Peyer's patch (tissue), 4 donors: ENCODE results near the gene CEND1. TPM values are rescaled to one million over a fixed set of nuclear protein-coding genes. Genes with fewer than 3 reads are reported as not detected.

Source experiments
- DNase-seq, 3 donors: peaks; one replicate each; pipeline ENCODE4 v3.0.0-alpha.2; 2017 to 2019
- H3K27ac ChIP-seq, 4 donors: fragments of 200-600 bp; sonication (generic); one replicate each; pipeline ENCODE4 v1.5.1; 2016 to 2019
- H3K27me3 ChIP-seq, 2 donors: fragments of 200-600 bp; sonication (generic); one replicate each; pipeline ENCODE4 v1.5.1; 2019
- H3K36me3 ChIP-seq, 3 donors: fragments of 200-600 bp; sonication (generic); one replicate each; pipeline ENCODE4 v1.5.1; 2016 to 2019
- H3K4me1 ChIP-seq, 4 donors: fragments of 200-600 bp; sonication (generic); one replicate each; pipeline ENCODE4 v1.5.1; 2016 to 2019
- H3K4me3 ChIP-seq, 4 donors: fragments of 200-600 bp; sonication (generic); 1 replicate in 3 of 4; 2 replicates in 1 of 4; pipeline ENCODE4 v1.5.1; 2016 to 2019; ENCODE audit warnings: mild to moderate bottlenecking in 1 of 4
- H3K9me3 ChIP-seq, 4 donors: fragments of 200-600 bp; sonication (generic); one replicate each; pipeline ENCODE4 v1.5.1; 2016 to 2019; ENCODE audit warnings: mild to moderate bottlenecking in 1 of 4
- CTCF ChIP-seq, 6 experiments: fragments of 450-650 bp in 4 of 6; fragments of 200-600 bp in 2 of 6; sonication (generic) in 1 of 6; IDR thresholded peaks; one replicate each; pipeline ENCODE4 v1.5.1; 2017 to 2019; ENCODE audit warnings: antibody characterized with exemption in 6 of 6, mild to moderate bottlenecking in 3 of 6, moderate library complexity in 1 of 6
- POLR2A ChIP-seq, 2 donors: fragments of 450-650 bp; IDR thresholded peaks; one replicate each; pipeline ENCODE4 v1.5.1; 2017; ENCODE audit warnings: antibody characterized with exemption in 2 of 2, mild to moderate bottlenecking in 2 of 2, moderate library complexity in 2 of 2
- total RNA-seq, 4 donors: library from RNA; depleted of rRNA; stranded (reverse); fragments of >200 nt; gene quantifications; one replicate each; pipeline ENCODE4 v1.1.0, GENCODE V29; 2016

CEND1 gene
- total RNA-seq, 4 donors from 2014 or later, result not detected

- peaks cover 0 to 42% (median 0%) of the 10 kb centered on the region in 3 donors for H3K36me3 ChIP-seq
- H3K4me1 ChIP-seq, result peaks cover 5 to 67% (median 15%) of the 10 kb centered on the region in 4 donors
- no peaks in the 10 kb centered on the region for H3K27me3 ChIP-seq
- no peak overlapping the region for H3K4me3 ChIP-seq
- TF ChIP-seq POLR2A (IDR thresholded peaks at IDR 0.05) (no peak), CTCF (IDR thresholded peaks at IDR 0.05) (no peak)
- no peak overlapping the region for H3K27ac ChIP-seq
- DNase-seq, result no peak
- no peaks in the 10 kb centered on the region for H3K9me3 ChIP-seq
Observed at GRCh38 chr11:836700-837099, 46.8 kb upstream of the CEND1 start.

- H3K27me3 ChIP-seq, result no peaks in the 10 kb centered on the region
- TF ChIP-seq POLR2A (IDR thresholded peaks at IDR 0.05), result no peak
- no peak for TF ChIP-seq CTCF (IDR thresholded peaks at IDR 0.05)
- H3K4me3 ChIP-seq, result no peak overlapping the region
- no peaks in the 10 kb centered on the region for H3K9me3 ChIP-seq
- H3K4me1 ChIP-seq, result peaks cover 5 to 67% (median 14%) of the 10 kb centered on the region in 4 donors
- H3K36me3 ChIP-seq, result peaks cover 0 to 42% (median 0%) of the 10 kb centered on the region in 3 donors
- H3K27ac ChIP-seq, result no peak overlapping the region
- DNase-seq, result no peak
Observed at GRCh38 chr11:836274-836673, 46.4 kb upstream of the CEND1 start.

- TF ChIP-seq POLR2A (IDR thresholded peaks at IDR 0.05) (peak; percentile 45 to 65), CTCF (IDR thresholded peaks at IDR 0.05) (peak in 1 of 6 experiments; percentile 8)
- Histone ChIP-seq H3K4me3 (peak overlapping the region in 2 of 4 donors; percentile 59 to 90), H3K9me3 (no peaks in the 10 kb centered on the region), H3K27ac (peak overlapping the region; percentile 74 to 99 (median 93)), H3K4me1 (peaks cover 8 to 71% (median 18%) of the 10 kb centered on the region in 4 donors), H3K27me3 (peaks cover 0 to 9% of the 10 kb centered on the region in 2 donors), H3K36me3 (peaks cover 0 to 34% (median 0%) of the 10 kb centered on the region in 3 donors)
- peak in 2 of 3 donors; percentile 87 to 92 for DNase-seq
Observed at GRCh38 chr11:834371-835316, 44.8 kb upstream of the CEND1 start.

GRCh38 chr11:833849-834311 lies 44.0 kb upstream of the CEND1 start:
- TF ChIP-seq CTCF (IDR thresholded peaks at IDR 0.05), result no peak
- no peak for TF ChIP-seq POLR2A (IDR thresholded peaks at IDR 0.05)
- DNase-seq, result peak in 1 of 3 donors; percentile 74
- peaks cover 11 to 75% (median 25%) of the 10 kb centered on the region in 4 donors for H3K4me1 ChIP-seq

GRCh38 chr11:833114-833791 lies 43.4 kb upstream of the CEND1 start:
- peaks cover 0 to 16% of the 10 kb centered on the region in 2 donors for H3K27me3 ChIP-seq
- peaks cover 0 to 20% (median 0%) of the 10 kb centered on the region in 3 donors for H3K36me3 ChIP-seq
- TF ChIP-seq POLR2A (IDR thresholded peaks at IDR 0.05) (peak; percentile 56 to 74), CTCF (IDR thresholded peaks at IDR 0.05) (no peak)
- no peaks in the 10 kb centered on the region for H3K9me3 ChIP-seq
- peak overlapping the region; percentile 54 to 90 (median 64) for H3K4me3 ChIP-seq
- peak in 1 of 3 donors; percentile 87 for DNase-seq
- peaks cover 13 to 75% (median 31%) of the 10 kb centered on the region in 4 donors for H3K4me1 ChIP-seq
- H3K27ac ChIP-seq, result peak overlapping the region; percentile 74 to 99 (median 93)

More at GRCh38 chr11:833849-834311, 44.0 kb upstream of the CEND1 start:
- peak overlapping the region; percentile 74 to 99 (median 93) for H3K27ac ChIP-seq
- H3K36me3 ChIP-seq, result peaks cover 0 to 27% (median 0%) of the 10 kb centered on the region in 3 donors
- peak overlapping the region; percentile 54 to 90 (median 64) for H3K4me3 ChIP-seq
- H3K9me3 ChIP-seq, result no peaks in the 10 kb centered on the region
- peaks cover 0 to 16% of the 10 kb centered on the region in 2 donors for H3K27me3 ChIP-seq
